PC-3 (cell line): ENCODE results near the gene MED13.
A peak's percentile ranks its signal among the peaks of the same experiment; 100 is the strongest.

ENCODE experiments used
- CTCF ChIP-seq: fragments of 300-600 bp; sonication (generic); conservative IDR thresholded peaks from 2 replicates; pipeline ENCODE4 v1.5.1; 2017; ENCODE audit warnings: antibody characterized with exemption, low read depth, mild to moderate bottlenecking, low read length
- EZH2 ChIP-seq: fragments of 300-600 bp; sonication (generic); IDR thresholded peaks from one replicate; pipeline ENCODE4 v1.6.1; 2017; ENCODE audit warnings: antibody characterized with exemption, mild to moderate bottlenecking, low read length; ENCODE audit not compliant: unreplicated experiment
- EZH2phosphoT487 ChIP-seq: fragments of 300-600 bp; sonication (generic); IDR thresholded peaks from 2 replicates; pipeline ENCODE4 v1.6.1; 2018; ENCODE audit warnings: mild to moderate bottlenecking, antibody characterized with exemption, low read length, borderline replicate concordance

- TF ChIP-seq CTCF (peak; percentile 98), EZH2 (no peak), EZH2phosphoT487 (no peak)
Measured at GRCh38 chr17:62065611-62066468, 762 bp upstream of the MED13 start.
